ENCODE measurements around the gene FAM124A. TPM values are rescaled to one million over a fixed set of nuclear protein-coding genes. Genes with fewer than 3 reads are reported as not detected.

FAM124A gene, protein sequence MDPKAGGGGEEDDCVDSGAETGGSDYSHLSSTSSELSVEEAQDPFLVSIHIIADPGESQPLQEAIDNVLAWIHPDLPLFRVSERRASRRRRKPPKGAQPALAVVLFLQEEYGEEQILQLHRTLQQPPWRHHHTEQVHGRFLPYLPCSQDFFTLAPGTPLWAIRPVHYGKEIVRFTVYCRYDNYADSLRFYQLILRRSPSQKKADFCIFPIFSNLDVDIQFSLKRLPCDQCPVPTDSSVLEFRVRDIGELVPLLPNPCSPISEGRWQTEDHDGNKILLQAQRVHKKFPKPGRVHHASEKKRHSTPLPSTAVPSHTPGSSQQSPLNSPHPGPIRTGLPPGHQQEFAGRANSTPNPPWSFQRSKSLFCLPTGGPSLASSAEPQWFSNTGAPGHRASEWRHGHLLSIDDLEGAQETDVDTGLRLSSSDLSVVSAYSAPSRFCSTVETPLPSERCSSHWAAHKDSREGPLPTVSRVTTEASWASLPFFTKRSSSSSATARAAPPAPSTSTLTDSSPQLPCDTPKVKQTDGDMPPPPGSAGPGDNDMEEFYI
- polyA plus RNA-seq, result 0.28 and 2.3 TPM in 2 replicates

DNA sequence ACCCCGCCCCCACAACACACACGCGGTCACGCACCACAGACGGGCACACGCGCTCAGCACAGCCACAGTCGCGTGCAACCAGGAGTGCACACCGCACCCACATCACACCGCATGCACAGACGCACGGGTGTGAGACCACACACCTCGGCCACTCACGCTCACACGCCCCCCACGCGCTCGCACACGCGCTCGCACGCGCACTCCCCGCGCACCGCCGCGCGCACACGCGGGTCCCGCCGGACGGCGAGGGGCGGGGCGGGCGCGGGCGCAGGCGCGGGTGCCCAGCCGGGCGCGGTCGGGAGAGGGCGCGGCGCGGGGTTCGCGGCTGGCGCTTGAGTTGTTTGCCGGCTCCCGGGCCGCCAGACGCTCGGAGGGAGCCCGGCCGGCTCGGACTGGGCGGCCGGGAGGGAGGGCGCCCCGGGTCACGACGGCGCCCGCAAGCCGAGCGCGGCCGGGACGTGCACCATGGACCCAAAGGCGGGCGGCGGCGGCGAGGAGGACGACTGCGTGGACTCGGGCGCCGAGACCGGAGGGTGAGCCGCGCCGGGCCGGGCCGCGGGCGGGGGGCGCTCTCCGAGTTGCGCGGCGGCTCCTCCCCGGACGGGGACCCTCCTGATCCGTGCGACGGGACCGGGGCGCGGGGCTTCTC lies at the start of gene FAM124A:
FAM124A (plus strand) TSS at position 362 of the 649 bp plus-strand sequence; CDS start at position 466, 104 bp downstream.

Other genes with a start within 250 kb of the FAM124A start
- gene C13orf42, start 111.1 kb upstream of the FAM124A start, polyA plus RNA-seq, result not detected in 2 replicates
- gene SERPINE3, start 117.3 kb downstream of the FAM124A start, polyA plus RNA-seq, result not detected in 2 replicates
- 21.1 and 27.9 TPM in 2 replicates for gene INTS6, start 230.6 kb downstream of the FAM124A start, polyA plus RNA-seq

Measured in Purkinje cell (primary cell).